Stimulated activated CD8-positive, alpha-beta memory T cell treated with anti-CD3 and anti-CD28 coated beads, Interleukin-12 subunit alpha, Interleukin-12 subunit beta, amount 100 ng/mL, for 24 hours (primary cell): ENCODE results near the gene PHAF1.

Experiments used
- DNase-seq: peaks from one replicate; pipeline ENCODE4 v3.0.0-alpha.2; 2020; ENCODE audit errors: extremely low read depth

The PHAF1 gene

DNA sequence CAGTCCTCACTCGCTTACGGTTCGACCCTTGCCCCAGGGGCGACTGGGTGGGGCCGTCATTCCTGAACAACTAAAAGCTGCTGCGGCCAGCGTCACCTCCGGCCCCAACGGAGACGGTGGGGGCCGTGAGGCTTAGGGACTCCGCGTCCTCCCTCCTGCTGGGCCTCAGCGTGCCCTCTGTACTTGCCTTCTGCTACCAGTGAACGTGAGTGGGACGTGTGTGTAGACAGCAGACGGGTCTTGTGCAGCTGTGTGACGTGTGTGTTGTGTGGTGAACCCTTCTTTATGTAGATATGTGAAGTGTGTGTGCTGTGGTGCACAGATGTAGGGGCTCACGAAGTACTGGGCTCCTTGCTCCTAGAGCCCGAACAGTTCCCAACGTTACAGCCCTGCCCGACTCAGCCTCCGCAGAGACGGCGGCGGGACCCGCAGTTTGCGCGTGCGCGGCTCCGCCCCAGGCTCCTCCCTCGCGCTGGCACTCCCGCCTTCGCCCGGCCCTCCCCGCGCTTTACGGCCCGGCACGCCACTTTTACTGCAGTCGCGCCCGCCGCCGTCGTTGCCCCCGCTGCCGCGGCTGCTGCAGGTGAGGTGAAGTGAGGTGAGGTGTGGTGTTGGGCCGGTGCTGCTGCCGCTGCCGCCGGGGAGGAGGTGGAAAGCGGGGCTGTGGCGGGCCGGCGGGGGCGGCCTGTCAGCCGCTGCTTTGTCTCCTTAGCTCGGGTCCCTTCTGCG, at the start of gene PHAF1:
Gene PHAF1 (plus strand): TSS at position 535 of the 729 bp plus-strand sequence. CDS start 235 bp downstream, outside the sequence.
- DNase-seq: peak; percentile 86

DNA sequence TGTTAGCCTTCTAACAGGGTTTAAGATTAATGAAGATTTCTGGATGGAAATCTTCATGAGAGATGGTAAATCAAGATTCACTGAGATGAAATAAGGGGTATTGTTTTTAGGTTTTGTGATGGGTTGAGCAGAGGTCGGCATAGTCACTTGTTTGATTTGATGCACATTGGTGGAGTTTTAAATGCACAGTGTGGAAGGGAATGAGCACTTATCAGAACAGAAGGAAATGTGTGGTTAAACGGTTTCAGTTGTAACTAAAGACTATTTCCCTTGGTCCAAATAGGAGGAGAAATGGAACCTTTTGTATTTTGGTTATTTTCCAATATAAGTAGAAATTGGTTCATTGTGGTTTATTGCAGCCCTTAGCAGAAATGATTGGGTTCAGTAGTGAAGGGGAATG, 46.7 kb upstream of the PHAF1 start:
- DNase-seq: no peak

DNA sequence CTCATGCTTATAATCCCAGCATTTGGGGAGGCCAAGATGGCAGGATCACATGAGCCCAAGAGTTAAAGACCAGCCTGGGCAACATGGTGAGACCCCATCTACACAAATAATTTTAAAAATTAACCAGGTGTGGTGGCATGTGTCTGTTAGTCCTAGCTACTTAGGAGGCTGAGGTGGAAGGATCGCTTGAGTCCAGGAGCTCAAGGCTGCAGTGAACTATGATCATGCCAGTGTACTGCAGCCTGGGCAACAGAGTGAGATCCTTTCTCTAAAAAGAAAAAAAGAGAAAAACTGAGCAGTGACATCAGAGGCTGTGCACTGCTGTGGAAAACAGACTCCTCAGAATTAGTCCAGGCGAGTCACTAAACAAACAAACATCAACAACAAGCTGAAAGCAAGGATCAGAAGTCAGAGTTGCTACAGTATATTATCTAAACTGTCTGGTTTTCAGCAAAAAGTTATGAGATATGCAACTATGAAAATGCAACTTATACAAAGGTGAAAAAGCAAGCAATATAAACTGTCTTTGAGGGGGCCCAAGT, 41.5 kb upstream of the PHAF1 start:
- DNase-seq: no peak

DNA sequence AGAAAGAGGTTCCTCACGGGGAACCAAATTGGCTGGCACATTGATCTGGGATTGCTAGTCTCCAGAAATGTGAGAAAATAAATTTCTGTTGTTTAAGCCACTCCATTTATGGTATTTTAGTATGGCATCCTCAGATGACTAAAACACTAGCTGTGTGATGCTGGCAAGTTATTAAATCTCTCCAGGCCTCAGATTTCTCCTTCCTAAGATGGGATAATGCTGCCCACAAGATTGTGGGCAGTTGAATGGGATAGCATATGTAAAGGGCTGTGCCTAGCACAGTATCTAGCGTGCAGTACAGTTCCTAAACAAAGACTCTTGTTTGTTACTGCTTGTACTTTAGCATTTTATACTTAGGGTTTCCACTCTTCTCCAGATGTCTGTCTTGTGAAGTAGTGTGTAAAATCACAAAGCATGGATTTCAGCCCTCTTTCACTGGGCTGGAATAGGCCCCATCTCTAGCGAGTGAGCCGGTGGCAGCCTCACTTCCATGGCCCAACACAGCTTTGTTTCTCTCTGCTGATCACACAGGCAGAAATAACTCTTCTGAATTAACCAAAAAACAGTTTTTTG, 38.2 kb upstream of the PHAF1 start:
- DNase-seq: no peak

DNA sequence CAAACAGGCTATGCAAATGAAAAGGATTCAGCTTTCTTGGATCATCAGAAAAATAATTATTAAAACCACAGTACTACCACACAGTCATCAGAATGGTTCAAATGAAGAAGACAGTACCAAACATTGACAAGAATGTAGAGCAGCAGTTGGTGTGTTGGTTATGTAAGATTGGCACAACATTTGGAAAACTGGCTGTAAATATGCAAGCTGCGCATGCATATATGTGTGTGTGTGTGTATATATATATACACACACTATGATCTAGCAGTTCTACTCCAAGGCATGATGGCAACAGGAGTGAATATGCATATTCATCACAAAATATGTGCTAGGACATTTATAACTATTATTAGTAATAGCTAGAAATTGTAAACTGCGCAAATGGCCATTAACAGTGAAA, 34.4 kb upstream of the PHAF1 start:
- no peak for DNase-seq

DNA sequence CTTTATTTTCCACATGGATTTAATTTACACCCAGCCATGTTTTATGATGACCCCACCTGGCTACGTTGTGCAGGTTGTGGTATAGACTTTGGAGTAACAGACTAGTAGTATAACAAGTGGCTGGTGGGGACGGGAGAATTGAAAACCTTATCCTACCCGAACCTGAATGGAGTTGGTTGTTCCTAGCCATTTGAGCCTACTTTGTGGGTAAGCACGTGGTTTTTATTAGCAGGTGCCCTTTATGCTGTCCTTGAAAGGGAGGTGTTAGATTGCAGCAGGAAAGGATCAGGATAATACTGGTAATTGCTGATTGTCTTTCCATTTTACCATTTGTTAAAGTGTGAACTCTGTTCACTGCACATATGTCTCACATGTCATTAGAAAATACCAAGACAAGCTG, 31.9 kb upstream of the PHAF1 start:
- no peak for DNase-seq

DNA sequence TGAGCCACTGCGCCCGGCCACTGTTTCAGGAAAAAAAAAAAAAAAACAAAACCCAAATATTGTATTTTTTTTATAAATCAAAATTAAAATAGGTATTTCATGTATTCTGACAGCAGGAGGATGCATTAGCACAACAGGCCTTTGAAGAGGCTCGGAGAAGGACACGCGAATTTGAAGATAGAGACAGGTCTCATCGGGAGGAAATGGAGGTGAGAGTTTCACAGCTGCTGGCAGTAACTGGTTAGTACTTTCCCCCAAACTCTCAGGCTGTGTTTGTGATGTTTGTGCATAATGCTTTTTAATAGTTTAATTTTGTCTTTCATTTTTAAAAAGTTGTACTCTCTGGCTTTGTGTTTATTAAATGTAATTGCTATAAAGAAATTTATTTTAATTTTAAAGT, 27.6 kb upstream of the PHAF1 start:
- DNase-seq: no peak

DNA sequence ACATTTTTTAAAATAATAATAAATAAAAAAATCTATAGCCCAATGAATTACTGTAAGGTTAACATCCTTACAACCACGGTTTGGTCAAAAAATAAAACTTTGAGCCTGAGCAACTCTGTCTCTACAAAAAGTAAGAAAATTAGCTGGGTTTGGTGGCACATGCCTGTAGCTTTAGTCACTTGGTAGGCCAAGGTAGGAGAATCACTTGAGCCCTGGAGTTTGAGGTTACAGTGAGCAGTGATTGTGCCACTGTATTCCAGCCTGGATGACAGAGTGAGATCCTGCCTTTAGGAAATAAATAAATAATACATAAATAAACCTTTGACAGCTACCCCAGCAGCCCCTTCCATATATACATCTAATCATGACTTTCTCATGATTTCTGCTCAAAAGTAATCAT, 26.9 kb upstream of the PHAF1 start:
- DNase-seq: no peak

DNA sequence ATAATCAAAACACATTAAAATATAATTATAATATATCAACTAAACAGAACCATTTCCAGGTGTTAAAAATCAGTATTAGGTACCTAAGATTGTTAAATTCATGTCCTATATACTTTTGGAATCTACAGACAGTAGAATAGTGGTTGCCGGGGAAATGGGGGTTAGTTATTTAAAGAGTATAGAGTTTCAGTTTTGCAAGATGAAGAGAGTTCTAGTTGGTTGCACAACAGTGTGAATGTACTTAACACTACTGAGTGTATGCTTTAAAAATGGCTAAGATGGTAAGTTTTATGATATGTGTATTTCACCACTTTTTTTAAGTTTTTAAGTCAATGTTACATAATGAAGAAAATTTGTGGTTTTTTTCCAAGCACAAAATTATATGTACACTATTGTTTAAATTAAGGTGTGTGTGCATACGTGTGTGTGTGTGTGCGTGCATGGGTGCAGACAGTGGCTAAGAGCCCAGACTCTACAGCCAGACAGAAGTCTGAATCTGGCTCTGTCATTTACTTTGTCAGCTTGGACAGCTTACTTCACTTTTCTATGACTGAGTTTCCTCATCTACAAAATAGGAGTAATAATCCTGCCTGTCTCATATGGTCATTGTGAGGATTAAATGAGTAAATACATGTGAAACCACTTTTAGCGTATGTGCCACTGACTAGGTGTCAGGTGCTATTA, 25.3 kb upstream of the PHAF1 start:
- no peak for DNase-seq

DNA sequence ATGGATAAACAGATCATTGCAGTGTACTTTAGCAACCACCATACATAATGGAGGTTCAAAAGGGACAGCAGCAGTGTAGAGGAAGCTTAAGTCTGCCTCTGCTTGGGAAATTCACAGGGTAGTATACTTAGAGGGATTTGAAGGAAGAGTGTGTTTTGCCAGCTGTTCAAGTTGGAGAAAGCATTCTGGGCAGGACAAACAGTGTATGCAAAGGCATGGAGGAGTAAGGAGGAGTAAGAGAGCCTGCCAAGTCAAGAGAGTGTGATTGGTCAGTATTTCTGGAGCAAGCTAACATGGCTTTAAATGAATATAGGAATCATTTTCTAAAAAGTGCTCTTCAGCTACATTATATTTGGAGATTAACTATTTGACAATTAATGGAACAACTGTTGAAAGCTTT, 22.9 kb upstream of the PHAF1 start:
- DNase-seq: no peak

DNA sequence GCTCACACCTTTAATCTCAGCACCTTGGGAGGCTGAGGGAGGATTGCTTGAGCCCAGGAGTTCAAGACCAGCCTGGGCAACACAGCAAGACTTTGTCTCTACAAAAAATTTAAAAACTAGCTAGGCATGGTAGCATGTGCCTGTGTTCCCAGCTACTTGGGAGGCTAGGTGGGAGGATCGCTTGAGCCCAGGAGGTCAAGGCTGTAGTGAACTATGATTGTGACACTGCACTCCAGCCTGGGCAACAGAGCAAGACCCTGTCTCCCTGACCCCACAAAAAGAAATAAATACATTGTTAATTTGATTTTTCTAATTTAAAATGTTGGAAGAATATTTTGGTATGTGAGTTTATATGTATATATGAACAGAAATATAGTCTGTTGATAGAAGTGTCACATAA, 22.4 kb upstream of the PHAF1 start:
- no peak for DNase-seq

DNA sequence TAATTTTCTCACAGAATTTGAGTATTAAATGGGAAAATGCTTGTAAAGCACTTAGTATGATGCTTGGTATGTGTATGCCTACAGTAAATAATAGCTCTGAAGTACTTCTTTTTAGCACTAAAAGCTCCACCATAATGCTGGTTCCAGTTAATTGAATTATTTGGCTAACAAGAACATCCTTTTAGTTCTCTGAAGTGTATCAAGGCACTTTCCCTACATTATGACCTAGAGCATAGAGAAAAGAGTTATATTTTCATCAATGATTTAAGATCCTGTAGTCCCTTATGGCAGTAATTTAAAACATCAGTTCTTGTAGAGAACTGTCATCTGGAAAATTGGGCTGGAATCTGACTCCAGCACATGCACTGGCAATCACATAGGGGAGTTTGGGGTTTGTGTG, 21.9 kb upstream of the PHAF1 start:
- DNase-seq: no peak

DNA sequence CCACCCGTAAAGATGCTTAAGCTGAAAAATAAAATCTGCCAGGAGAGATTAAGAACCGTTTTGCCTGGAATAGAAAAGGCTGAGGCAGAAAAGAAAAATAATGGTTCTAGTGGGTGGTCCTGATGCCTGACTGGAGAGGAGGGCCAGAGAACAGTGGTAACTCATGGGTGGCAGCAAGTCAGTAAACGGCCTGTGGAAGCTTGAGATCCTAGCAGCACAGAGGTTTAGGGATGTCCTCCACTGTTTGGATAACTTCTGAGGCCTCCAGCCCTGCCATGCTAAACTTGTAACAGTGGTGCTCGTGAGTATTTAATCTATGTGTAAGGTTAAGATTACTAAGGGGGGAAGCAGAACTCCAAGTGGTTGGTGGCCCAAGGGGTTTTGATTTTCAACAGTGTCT, 21.2 kb upstream of the PHAF1 start:
- no peak for DNase-seq

DNA sequence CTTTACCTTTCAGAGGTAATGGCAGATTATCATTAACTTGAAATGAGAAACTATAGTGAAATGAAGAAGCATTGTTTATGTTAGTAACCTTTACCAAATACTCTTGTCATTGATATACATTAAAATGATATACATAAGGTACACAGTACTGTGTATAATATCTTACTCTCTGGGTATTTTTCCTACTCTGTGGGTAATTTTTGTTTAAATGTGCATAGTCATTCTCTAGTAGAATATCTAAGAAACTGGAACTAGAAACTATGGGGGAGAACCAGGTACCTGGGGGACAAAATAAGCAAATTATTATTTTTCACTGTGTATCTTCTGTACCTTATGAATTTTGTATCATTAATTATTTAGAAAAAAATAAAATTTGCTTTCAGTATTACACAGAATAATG, 20.6 kb upstream of the PHAF1 start:
- DNase-seq: no peak

DNA sequence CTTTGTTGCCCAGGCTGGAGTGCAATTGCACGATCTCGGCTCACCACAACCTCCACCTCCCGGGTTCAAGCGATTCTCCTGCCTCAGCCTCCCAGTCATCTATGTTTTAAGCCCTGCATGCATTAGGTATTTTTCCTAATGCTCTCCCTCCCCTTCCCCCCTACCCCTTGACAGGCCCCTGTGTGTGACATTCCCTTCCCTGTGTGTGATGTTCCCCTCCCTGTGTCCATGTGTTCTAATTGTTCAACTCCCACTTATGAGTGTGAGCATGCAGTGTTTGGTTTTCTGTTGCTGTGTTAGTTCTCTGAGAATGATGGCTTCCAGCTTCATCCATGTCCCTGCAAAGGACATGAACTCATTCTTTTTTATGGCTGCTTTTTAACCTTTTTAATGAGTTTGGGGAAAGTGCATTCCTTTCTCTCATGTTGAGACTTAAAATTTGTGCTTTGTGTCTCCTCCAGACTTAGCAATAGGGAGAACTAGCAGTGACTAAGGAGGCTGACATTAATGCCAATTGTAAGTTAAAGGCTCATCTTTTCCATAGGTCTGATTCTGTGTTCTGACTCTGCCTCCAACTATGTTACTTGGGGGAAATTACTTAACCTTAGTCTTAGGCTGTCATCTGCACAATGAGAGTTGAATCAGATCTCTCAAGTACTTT, 17.7 kb upstream of the PHAF1 start:
- no peak for DNase-seq

DNA sequence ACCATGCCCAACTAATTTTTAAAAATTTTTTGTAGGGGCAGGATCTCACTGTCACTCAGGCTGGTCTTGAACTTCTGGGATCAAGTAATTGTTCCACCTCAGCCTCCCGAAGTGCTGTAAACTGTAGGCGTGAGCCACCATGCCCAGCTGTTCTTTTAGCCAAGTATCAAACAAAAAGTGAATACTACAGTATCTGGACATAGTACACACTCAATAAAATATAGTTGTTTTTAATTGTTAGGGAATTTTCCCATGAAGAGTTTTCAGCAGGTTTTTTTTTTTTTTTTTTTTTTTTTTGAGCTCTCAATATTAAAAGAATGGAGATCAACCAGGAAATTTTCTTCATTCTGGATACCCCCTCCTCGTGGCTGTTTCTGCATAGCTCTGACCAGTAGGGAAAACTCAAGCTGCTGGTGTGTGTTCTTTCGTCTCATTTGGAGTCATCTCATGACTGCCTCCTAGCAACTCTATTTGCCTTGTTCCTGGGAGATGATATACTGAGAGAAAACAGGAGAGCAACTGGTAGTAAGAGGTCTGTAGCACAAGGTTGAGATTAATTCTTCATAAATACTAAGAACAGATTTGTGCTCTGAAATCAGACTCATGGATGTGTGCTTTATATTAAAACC, 16.5 kb upstream of the PHAF1 start:
- no peak for DNase-seq

DNA sequence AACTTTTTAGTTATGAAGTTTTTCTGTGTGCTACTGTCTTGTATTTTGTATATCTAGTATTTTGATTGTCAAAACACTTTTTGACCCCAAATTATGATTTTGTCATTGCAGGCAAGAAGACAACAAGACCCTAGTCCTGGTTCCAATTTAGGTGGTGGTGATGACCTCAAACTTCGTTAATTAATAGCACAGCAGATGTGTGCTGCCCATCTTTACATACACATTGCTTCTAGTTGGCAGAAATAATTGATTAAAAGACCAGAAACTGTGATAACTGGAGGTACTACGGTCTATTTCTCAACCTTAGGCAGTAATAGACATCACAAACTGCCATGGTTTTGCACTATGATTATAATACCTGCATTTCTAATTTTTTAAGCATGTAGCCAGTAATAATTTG, 11.1 kb upstream of the PHAF1 start:
- no peak for DNase-seq

DNA sequence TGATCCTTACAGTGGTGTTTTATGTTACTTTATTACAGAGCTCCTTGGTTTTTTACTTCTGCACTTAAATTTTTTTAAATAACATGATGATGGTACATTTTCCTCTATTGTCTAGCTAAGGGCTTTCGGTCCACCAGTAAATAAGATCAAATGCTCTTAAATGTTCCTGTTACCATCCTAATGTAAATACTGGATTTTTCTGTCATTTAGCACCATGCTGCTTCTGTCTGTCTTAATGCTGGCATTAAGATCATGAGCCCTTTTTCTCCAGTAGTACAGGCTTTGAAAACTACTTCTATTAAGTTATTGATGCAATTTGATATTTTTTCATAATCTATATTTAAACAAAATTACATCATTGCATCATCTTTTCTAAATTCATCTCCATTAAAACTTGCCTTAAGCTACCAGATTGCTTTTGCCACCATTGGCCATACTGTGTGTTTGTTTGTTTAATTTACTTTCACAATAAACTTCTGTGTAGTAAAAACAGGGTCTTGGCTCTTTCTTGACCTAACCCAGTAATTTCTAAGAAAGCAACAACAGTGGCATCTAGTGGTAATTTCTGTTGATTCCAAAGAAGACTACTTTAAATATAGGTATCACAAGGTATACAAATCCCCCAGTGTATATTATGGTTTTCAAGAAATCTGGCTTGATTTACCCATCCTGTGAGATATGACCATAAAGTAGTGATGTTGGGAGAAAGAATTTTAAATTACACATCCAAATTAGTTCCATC, 9.0 kb upstream of the PHAF1 start:
- DNase-seq: no peak

DNA sequence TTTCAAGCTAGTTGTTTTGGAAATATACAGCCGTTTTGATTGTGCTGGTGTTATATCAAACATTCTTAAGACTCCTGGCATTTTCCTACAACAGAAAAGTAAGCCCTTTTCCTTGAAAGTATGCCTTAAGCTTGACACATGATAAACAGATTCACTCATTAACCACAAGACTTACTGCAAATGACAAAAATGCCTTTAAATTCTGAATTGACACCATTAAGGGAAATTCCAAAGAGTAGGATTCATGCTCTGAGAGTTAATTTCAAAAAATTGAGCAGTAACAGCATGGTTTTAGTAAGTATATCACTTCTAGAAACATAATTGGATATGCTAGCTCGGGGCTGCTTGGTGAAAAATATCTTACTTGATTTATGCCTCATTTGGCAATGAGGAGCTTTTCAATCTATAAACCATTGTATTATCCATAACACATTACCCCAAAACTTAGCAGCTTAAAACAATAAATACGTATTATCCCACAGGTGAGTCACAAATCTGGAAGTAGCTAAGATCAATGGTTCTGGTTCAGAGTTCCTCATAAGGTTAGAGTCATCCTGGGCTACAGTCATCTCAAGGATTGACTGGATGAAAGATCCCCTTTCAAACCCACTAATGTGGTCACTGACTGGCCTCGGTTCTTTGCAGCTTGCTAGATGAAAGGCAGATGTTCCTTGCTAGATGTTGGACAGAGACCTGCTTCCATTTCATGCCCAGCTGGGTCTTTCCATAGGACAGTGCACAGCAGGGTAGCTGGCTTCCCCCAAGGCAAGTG, 8.2 kb upstream of the PHAF1 start:
- no peak for DNase-seq

DNA sequence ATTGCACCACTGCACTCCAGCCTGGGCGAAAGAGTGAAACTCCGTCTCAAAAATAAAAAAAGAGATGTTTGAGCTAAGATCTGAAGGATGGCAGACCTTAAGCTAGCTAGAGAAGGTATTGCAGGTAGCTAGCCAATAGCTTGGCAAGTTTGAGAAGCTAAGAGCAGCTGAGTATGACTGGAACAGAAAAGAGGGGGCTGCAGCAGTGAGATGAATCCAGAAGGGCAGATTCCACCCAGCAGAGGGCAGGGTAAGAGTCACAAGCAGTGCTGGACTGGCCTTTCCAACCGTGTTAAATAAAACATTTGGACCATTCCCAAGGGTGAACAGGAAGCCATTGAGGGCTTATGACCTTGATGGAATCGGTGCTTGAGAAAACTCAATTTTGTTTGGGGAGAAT, 5.7 kb upstream of the PHAF1 start:
- DNase-seq: no peak

DNA sequence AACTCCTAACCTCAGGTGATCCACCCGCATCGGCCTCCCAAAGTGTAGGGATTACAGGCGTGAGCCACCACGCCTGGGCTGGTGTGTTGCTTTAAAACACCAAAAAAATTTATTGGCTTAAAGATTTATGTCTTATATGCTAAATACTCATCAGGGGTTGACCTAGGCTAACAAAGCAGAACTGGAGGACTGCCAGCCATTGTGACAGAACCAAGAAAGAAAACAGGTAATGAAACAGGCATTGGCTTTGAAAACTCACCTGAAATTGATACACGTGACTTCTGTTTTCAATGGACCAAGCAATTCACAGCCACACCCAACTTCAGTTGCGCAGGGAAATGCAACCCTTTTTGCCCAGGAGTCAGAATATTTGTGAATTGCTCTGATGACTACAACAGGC, 4.9 kb upstream of the PHAF1 start:
- no peak for DNase-seq
